ENCODE results near the gene DAB2.

Gene DAB2

DNA sequence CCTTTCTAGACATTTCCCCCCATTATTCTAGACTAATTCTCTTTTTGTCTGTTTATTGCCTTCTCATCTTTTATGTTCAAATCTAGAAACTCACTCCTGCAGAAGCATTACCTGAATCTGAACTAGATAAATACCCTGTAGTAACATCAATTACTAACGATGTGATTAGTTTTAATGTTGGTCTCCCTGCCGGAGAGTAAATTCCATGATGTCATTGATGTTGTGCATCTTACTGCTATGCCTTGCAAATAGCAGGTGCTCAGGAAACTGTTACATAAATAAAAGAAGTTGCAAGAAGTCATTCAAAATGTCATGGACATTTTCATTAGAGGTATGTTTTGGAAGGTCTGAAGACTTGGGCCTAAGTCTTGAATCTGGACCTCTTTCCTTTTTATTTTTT is 37.5 kb downstream of the DAB2 start:
- no peaks in the 10 kb centered on the region for H3K79me2 ChIP-seq
- no peak overlapping the region for H3K9ac ChIP-seq
- no peak overlapping the region for H3K4me3 ChIP-seq (ENCODE audit: low read depth, low read length)
- no peak overlapping the region for H3K27ac ChIP-seq
- TF ChIP-seq, protein P1, sequence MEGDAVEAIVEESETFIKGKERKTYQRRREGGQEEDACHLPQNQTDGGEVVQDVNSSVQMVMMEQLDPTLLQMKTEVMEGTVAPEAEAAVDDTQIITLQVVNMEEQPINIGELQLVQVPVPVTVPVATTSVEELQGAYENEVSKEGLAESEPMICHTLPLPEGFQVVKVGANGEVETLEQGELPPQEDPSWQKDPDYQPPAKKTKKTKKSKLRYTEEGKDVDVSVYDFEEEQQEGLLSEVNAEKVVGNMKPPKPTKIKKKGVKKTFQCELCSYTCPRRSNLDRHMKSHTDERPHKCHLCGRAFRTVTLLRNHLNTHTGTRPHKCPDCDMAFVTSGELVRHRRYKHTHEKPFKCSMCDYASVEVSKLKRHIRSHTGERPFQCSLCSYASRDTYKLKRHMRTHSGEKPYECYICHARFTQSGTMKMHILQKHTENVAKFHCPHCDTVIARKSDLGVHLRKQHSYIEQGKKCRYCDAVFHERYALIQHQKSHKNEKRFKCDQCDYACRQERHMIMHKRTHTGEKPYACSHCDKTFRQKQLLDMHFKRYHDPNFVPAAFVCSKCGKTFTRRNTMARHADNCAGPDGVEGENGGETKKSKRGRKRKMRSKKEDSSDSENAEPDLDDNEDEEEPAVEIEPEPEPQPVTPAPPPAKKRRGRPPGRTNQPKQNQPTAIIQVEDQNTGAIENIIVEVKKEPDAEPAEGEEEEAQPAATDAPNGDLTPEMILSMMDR (IDR thresholded peaks at IDR 0.05), result no peak
- no peak overlapping the region for H2AFZ ChIP-seq
- H3K9me3 ChIP-seq (ENCODE audit: control insufficient read depth, low read length), result no peaks in the 10 kb centered on the region
- no peak overlapping the region for H3K4me2 ChIP-seq (ENCODE audit: low read length)
- no peaks in the 10 kb centered on the region for H3K27me3 ChIP-seq (ENCODE audit: control insufficient read depth, insufficient read depth, low read length)
- H3K36me3 ChIP-seq (ENCODE audit: control insufficient read depth, insufficient read depth, low read length), result no peaks in the 10 kb centered on the region
- H3K4me1 ChIP-seq, result no peaks in the 10 kb centered on the region

DNA sequence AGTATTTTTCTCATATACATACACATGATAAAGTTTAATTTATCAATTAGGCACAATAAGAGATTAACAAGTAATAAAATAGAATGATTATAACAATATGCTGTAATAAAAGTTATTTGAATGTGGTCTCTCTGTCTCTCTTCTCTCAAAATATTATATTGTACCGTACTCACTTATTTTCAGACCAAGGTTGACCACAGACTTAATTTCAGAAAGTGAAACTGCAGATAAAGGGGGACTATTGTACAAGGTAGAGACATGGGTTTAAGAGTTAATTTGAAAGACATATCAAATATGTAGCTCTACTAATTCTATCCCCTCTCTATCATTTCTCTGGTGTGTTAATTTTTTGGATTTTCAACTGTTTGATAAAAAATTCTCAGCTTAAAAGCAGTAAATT is 40.5 kb downstream of the DAB2 start:
- no peak overlapping the region for H3K9ac ChIP-seq
- no peaks in the 10 kb centered on the region for H3K36me3 ChIP-seq (ENCODE audit: control insufficient read depth, insufficient read depth, low read length)
- no peaks in the 10 kb centered on the region for H3K9me3 ChIP-seq (ENCODE audit: control insufficient read depth, low read length)
- no peaks in the 10 kb centered on the region for H3K27me3 ChIP-seq (ENCODE audit: control insufficient read depth, insufficient read depth, low read length)
- H3K4me2 ChIP-seq (ENCODE audit: low read length), result no peak overlapping the region
- H3K4me3 ChIP-seq (ENCODE audit: low read depth, low read length), result no peak overlapping the region
- no peaks in the 10 kb centered on the region for H3K79me2 ChIP-seq
- no peaks in the 10 kb centered on the region for H3K4me1 ChIP-seq
- TF ChIP-seq, protein P1 (IDR thresholded peaks at IDR 0.05), result no peak
- no peak overlapping the region for H2AFZ ChIP-seq
- no peak overlapping the region for H3K27ac ChIP-seq

GRCh38 chr5:39381376-39381775 is 43.4 kb downstream of the DAB2 start:
- no peak overlapping the region for H3K9ac ChIP-seq
- no peaks in the 10 kb centered on the region for H3K36me3 ChIP-seq (ENCODE audit: control insufficient read depth, insufficient read depth, low read length)
- H3K79me2 ChIP-seq, result no peaks in the 10 kb centered on the region
- no peak overlapping the region for H3K4me3 ChIP-seq (ENCODE audit: low read depth, low read length)
- H3K27me3 ChIP-seq (ENCODE audit: control insufficient read depth, insufficient read depth, low read length), result no peaks in the 10 kb centered on the region
- no peak overlapping the region for H3K27ac ChIP-seq
- TF ChIP-seq, protein P1 (IDR thresholded peaks at IDR 0.05), result no peak
- H3K4me1 ChIP-seq, result no peaks in the 10 kb centered on the region
- H3K9me3 ChIP-seq (ENCODE audit: control insufficient read depth, low read length), result no peaks in the 10 kb centered on the region
- H3K4me2 ChIP-seq (ENCODE audit: low read length), result no peak overlapping the region
- no peak overlapping the region for H2AFZ ChIP-seq

DNA sequence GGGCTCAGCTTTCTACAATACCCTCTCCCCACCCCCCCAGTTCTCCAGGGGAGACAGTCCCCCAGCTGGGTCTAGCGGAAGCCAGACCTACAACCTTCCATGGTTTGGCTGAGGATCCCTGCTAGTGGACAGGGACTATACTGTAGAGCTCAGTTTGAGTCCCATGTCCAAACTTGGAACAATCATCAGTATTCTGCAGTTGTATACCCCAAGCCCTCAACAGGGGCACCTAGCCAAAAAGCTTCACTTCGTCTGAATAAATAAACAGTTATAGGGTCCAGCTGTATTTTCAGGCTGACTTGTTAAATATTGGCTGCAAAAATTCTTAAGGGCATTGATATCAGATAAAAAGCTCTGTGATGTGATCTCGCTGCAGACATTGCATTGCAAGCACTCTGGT is 45.1 kb downstream of the DAB2 start:
- TF ChIP-seq, protein P1 (IDR thresholded peaks at IDR 0.05), result no peak
- no peaks in the 10 kb centered on the region for H3K79me2 ChIP-seq
- no peak overlapping the region for H3K9ac ChIP-seq
- H3K9me3 ChIP-seq (ENCODE audit: control insufficient read depth, low read length), result no peaks in the 10 kb centered on the region
- no peaks in the 10 kb centered on the region for H3K4me1 ChIP-seq
- H3K4me2 ChIP-seq (ENCODE audit: low read length), result no peak overlapping the region
- no peak overlapping the region for H3K27ac ChIP-seq
- no peaks in the 10 kb centered on the region for H3K27me3 ChIP-seq (ENCODE audit: control insufficient read depth, insufficient read depth, low read length)
- H2AFZ ChIP-seq, result no peak overlapping the region
- no peaks in the 10 kb centered on the region for H3K36me3 ChIP-seq (ENCODE audit: control insufficient read depth, insufficient read depth, low read length)
- no peak overlapping the region for H3K4me3 ChIP-seq (ENCODE audit: low read depth, low read length)

DNA sequence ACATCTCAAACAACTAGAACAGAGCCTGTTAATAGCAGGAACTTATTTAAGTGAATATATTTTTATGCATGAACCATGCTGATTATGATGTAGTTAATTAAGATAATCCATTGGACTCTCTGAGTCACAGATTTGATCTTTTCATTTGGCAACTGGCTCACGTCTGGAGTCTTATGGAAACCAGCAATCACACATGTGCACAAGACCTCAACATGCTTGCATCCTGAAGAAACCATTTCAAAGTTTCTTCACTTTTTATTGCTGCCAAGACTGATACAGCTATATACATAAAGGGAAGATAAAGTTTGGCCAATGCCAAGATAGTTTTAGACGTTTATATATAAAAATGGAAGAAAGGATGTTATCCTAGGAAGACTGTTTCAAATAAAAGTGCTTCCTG is 47.2 kb downstream of the DAB2 start:
- Histone ChIP-seq H2AFZ (no peak overlapping the region), H3K4me1 (no peaks in the 10 kb centered on the region), H3K36me3 (ENCODE audit: control insufficient read depth, insufficient read depth, low read length) (no peaks in the 10 kb centered on the region), H3K9me3 (ENCODE audit: control insufficient read depth, low read length) (no peaks in the 10 kb centered on the region), H3K4me3 (ENCODE audit: low read depth, low read length) (no peak overlapping the region), H3K4me2 (ENCODE audit: low read length) (no peak overlapping the region), H3K9ac (no peak overlapping the region), H3K79me2 (no peaks in the 10 kb centered on the region), H3K27ac (no peak overlapping the region), H3K27me3 (ENCODE audit: control insufficient read depth, insufficient read depth, low read length) (no peaks in the 10 kb centered on the region)
- TF ChIP-seq, protein P1 (IDR thresholded peaks at IDR 0.05), result no peak
